Measurements from ENCODE around the gene CHCHD3. TPM values are rescaled to one million over a fixed set of nuclear protein-coding genes. Genes with fewer than 3 reads are reported as not detected.

CHCHD3 gene
- total and polyA plus RNA-seq, 2 donors from 2014 or later: 53.9 to 77.3 TPM

GRCh38 chr7:132830941-132831340 is 250.9 kb downstream of the CHCHD3 start:
- Histone ChIP-seq H3K27me3 (ENCODE audit: control insufficient read depth, insufficient read depth, low read length) (no peaks in the 10 kb centered on the region), H3K4me1 (ENCODE audit: control insufficient read depth in 2 of 3, insufficient read depth in 2 of 3, low read depth in 1 of 3, low read length in 3 of 3) (no peaks in the 10 kb centered on the region), H3K4me3 (ENCODE audit: low read length in 3 of 3) (no peak overlapping the region), H3K9ac (ENCODE audit: low read length in 3 of 3) (no peak overlapping the region), H3K27ac (ENCODE audit: low read depth in 2 of 2, low read length in 2 of 2) (no peak overlapping the region), H3K36me3 (ENCODE audit: control insufficient read depth in 2 of 3, insufficient read depth in 3 of 3, low read length in 3 of 3) (no peaks in the 10 kb centered on the region), H3K9me3 (ENCODE audit: control insufficient read depth in 2 of 3, insufficient read depth in 1 of 3, low read length in 3 of 3) (no peaks in the 10 kb centered on the region)
- FAIRE-seq: no peak
- DNase-seq: peak in 2 of 5 donors; percentile 47 to 50
- no peak for TF ChIP-seq CTCF (IDR thresholded peaks at IDR 0.05; ENCODE audit: borderline replicate concordance, extremely low read depth, insufficient read depth)
- intact Hi-C loops (cut with DNase I): no loop called here

GRCh38 chr7:132828502-132828901 is 253.4 kb downstream of the CHCHD3 start:
- intact Hi-C loops (cut with DNase I): no loop called here
- H3K27ac ChIP-seq (ENCODE audit: low read depth in 2 of 2, low read length in 2 of 2): no peak overlapping the region
- DNase-seq (no peak), FAIRE-seq (no peak)
- no peaks in the 10 kb centered on the region for H3K36me3 ChIP-seq (ENCODE audit: control insufficient read depth in 2 of 3, insufficient read depth in 3 of 3, low read length in 3 of 3)
- no peak overlapping the region for H3K9ac ChIP-seq (ENCODE audit: low read length in 3 of 3)
- no peak for TF ChIP-seq CTCF (IDR thresholded peaks at IDR 0.05; ENCODE audit: borderline replicate concordance, extremely low read depth, insufficient read depth)
- no peaks in the 10 kb centered on the region for H3K9me3 ChIP-seq (ENCODE audit: control insufficient read depth in 2 of 3, insufficient read depth in 1 of 3, low read length in 3 of 3)
- H3K4me1 ChIP-seq (ENCODE audit: control insufficient read depth in 2 of 3, insufficient read depth in 2 of 3, low read depth in 1 of 3, low read length in 3 of 3): no peaks in the 10 kb centered on the region
- H3K4me3 ChIP-seq (ENCODE audit: low read length in 3 of 3): no peak overlapping the region
- no peaks in the 10 kb centered on the region for H3K27me3 ChIP-seq (ENCODE audit: control insufficient read depth, insufficient read depth, low read length)

GRCh38 chr7:132825932-132826835 is 255.7 kb downstream of the CHCHD3 start:
- H3K36me3 ChIP-seq (ENCODE audit: control insufficient read depth in 2 of 3, insufficient read depth in 3 of 3, low read length in 3 of 3): no peaks in the 10 kb centered on the region
- TF ChIP-seq CTCF (IDR thresholded peaks at IDR 0.05; ENCODE audit: borderline replicate concordance, extremely low read depth, insufficient read depth): no peak
- H3K27ac ChIP-seq (ENCODE audit: low read depth in 2 of 2, low read length in 2 of 2): no peak overlapping the region
- DNase-seq: peak in 1 of 5 donors; percentile 14
- no peak overlapping the region for H3K9ac ChIP-seq (ENCODE audit: low read length in 3 of 3)
- H3K4me1 ChIP-seq (ENCODE audit: control insufficient read depth in 2 of 3, insufficient read depth in 2 of 3, low read depth in 1 of 3, low read length in 3 of 3): no peaks in the 10 kb centered on the region
- H3K9me3 ChIP-seq (ENCODE audit: control insufficient read depth in 2 of 3, insufficient read depth in 1 of 3, low read length in 3 of 3): no peaks in the 10 kb centered on the region
- FAIRE-seq: no peak
- intact Hi-C loops (cut with DNase I): no loop called here
- no peaks in the 10 kb centered on the region for H3K27me3 ChIP-seq (ENCODE audit: control insufficient read depth, insufficient read depth, low read length)
- H3K4me3 ChIP-seq (ENCODE audit: low read length in 3 of 3): no peak overlapping the region

Data from kidney (tissue), 14 donors.